ENCODE measurements around the gene WWOX.

WWOX gene

DNA sequence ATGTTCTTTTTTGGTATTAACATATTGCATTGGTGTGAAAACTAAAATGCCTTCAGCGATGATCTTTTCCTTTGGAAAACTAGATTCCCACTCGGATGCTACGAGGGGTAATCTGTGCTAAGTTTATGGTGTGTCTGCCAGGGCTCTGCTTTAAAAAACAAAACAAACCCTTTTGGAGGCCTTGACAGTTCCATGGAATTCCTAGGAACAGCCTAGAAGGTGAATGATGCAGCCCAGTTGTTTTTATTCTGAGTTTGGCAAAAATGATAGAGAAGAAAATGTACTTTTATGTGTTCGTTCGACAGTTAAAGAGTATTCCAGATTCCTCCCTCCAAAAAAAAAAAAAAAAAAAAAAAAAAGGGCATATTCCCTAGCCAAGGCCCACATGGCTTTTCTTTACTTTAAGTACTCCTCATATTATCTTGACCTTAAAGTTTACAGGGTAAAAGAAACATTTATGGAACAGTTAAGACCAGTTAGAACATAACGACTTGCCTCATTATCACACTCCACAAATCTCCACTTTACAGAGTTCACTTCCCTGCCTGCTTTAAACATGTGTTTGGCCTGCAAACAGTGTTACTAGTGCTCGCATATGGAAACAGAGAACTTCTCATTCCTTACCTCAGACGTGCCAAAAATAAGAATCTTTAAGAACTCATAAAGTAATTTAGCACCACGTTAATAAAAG, 159.1 kb downstream of the WWOX start:
- FAIRE-seq (no peak), DNase-seq (ENCODE audit: insufficient read length, low spot score) (no peak)
- TF ChIP-seq POLR2AphosphoS5 (IDR thresholded peaks at IDR 0.05; ENCODE audit: low read depth, low read length), result no peak
- TF ChIP-seq SPI1 (IDR thresholded peaks at IDR 0.05; ENCODE audit: low read depth, low read length), result no peak
- TF ChIP-seq TAF1 (IDR thresholded peaks at IDR 0.05; ENCODE audit: low read depth, low read length), result no peak
- no peak for TF ChIP-seq POLR2A (IDR thresholded peaks at IDR 0.05; ENCODE audit: low read depth, low read length)
- no peak for TF ChIP-seq PAX5 (IDR thresholded peaks at IDR 0.05; ENCODE audit: insufficient read depth, low read length, severe bottlenecking)
- no peak for TF ChIP-seq POU2F2 (IDR thresholded peaks at IDR 0.05; ENCODE audit: low read depth, low read length)

GRCh38 chr16:78259873-78260272, 160.4 kb downstream of the WWOX start:
- FAIRE-seq, result no peak
- DNase-seq (ENCODE audit: insufficient read length, low spot score), result no peak
- TF ChIP-seq TAF1 (IDR thresholded peaks at IDR 0.05; ENCODE audit: low read depth, low read length) (no peak), POLR2AphosphoS5 (IDR thresholded peaks at IDR 0.05; ENCODE audit: low read depth, low read length) (no peak), POLR2A (IDR thresholded peaks at IDR 0.05; ENCODE audit: low read depth, low read length) (no peak), PAX5 (IDR thresholded peaks at IDR 0.05; ENCODE audit: insufficient read depth, low read length, severe bottlenecking) (no peak), POU2F2 (IDR thresholded peaks at IDR 0.05; ENCODE audit: low read depth, low read length) (no peak), SPI1 (IDR thresholded peaks at IDR 0.05; ENCODE audit: low read depth, low read length) (no peak)

GRCh38 chr16:78264642-78265041, 165.2 kb downstream of the WWOX start:
- TF ChIP-seq PAX5 (IDR thresholded peaks at IDR 0.05; ENCODE audit: insufficient read depth, low read length, severe bottlenecking) (no peak), POU2F2 (IDR thresholded peaks at IDR 0.05; ENCODE audit: low read depth, low read length) (no peak), POLR2A (IDR thresholded peaks at IDR 0.05; ENCODE audit: low read depth, low read length) (no peak), SPI1 (IDR thresholded peaks at IDR 0.05; ENCODE audit: low read depth, low read length) (no peak), TAF1 (IDR thresholded peaks at IDR 0.05; ENCODE audit: low read depth, low read length) (no peak), POLR2AphosphoS5 (IDR thresholded peaks at IDR 0.05; ENCODE audit: low read depth, low read length) (no peak)
- FAIRE-seq, result no peak
- no peak for DNase-seq (ENCODE audit: insufficient read length, low spot score)

DNA sequence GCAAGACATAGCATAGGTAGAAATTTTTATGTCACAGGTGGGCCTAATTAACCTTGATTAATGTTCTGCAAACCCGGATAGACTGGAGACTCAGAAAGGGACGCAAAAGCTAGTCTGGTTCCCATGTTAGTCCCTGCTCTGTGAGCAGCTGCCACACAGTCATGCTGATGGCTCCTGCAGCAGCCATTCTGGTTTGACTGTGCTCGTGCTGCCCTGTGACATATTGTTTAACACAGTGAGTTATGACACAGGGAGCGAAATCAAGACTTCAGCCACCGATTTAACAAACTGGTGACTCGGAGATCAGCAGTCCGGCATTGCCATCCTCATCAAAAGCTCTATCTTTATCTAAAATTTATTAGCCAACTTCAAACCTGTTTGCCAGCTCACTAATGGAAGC, 169.8 kb downstream of the WWOX start:
- no peak for FAIRE-seq
- DNase-seq (ENCODE audit: insufficient read length, low spot score), result no peak
- TF ChIP-seq POU2F2 (IDR thresholded peaks at IDR 0.05; ENCODE audit: low read depth, low read length) (no peak), POLR2A (IDR thresholded peaks at IDR 0.05; ENCODE audit: low read depth, low read length) (no peak), POLR2AphosphoS5 (IDR thresholded peaks at IDR 0.05; ENCODE audit: low read depth, low read length) (no peak), SPI1 (IDR thresholded peaks at IDR 0.05; ENCODE audit: low read depth, low read length) (no peak), TAF1 (IDR thresholded peaks at IDR 0.05; ENCODE audit: low read depth, low read length) (no peak), PAX5 (IDR thresholded peaks at IDR 0.05; ENCODE audit: insufficient read depth, low read length, severe bottlenecking) (no peak)

DNA sequence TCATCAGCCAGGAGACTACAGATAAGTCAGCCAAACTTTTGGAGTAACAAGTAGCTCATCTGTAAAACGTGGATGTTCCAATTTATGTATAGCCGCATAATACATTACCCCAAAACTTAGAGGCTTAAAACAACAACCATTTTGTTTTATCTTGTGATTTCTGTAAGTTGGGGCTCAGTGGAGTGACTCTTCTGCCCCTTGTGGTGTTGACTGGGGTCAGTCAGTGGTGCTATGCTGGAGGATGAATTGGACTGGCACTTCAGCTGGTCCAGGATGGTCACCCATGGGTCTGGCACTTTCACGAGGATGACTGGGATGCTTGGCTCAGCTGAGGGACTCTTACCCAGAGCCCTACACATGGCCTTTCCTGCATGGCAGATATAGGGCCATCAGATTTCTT, 172.5 kb downstream of the WWOX start:
- FAIRE-seq, result no peak
- TF ChIP-seq PAX5 (IDR thresholded peaks at IDR 0.05; ENCODE audit: insufficient read depth, low read length, severe bottlenecking), result no peak
- TF ChIP-seq POU2F2 (IDR thresholded peaks at IDR 0.05; ENCODE audit: low read depth, low read length), result no peak
- TF ChIP-seq POLR2AphosphoS5 (IDR thresholded peaks at IDR 0.05; ENCODE audit: low read depth, low read length), result no peak
- no peak for DNase-seq (ENCODE audit: insufficient read length, low spot score)

GRCh38 chr16:78274771-78275170, 175.3 kb downstream of the WWOX start:
- FAIRE-seq, result no peak
- DNase-seq (ENCODE audit: insufficient read length, low spot score), result no peak
- TF ChIP-seq TAF1 (IDR thresholded peaks at IDR 0.05; ENCODE audit: low read depth, low read length) (no peak), POLR2AphosphoS5 (IDR thresholded peaks at IDR 0.05; ENCODE audit: low read depth, low read length) (no peak), POLR2A (IDR thresholded peaks at IDR 0.05; ENCODE audit: low read depth, low read length) (no peak), PAX5 (IDR thresholded peaks at IDR 0.05; ENCODE audit: insufficient read depth, low read length, severe bottlenecking) (no peak), SPI1 (IDR thresholded peaks at IDR 0.05; ENCODE audit: low read depth, low read length) (no peak), POU2F2 (IDR thresholded peaks at IDR 0.05; ENCODE audit: low read depth, low read length) (no peak)

DNA sequence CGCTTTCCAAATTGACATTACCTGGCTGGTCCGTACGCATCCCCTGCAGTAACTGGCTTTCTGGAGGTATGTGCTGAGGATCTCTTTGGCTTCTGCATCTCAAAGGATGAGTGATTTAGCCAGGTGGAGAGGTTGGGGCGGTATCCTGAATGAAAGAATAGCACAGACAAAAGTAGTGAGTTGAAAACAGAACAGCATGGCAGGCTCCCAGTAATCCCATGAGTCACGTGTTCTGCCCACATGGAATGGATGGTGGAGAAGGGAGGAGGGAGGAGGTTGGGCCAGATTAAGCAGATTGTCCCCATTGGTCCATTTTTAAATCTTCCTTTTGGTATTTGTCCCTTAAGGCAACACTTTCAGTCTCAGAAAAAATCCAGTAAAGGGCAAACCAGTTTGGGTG, 176.0 kb downstream of the WWOX start:
- FAIRE-seq (no peak), DNase-seq (ENCODE audit: insufficient read length, low spot score) (no peak)
- no peak for TF ChIP-seq SPI1 (IDR thresholded peaks at IDR 0.05; ENCODE audit: low read depth, low read length)
- TF ChIP-seq TAF1 (IDR thresholded peaks at IDR 0.05; ENCODE audit: low read depth, low read length), result no peak
- no peak for TF ChIP-seq PAX5 (IDR thresholded peaks at IDR 0.05; ENCODE audit: insufficient read depth, low read length, severe bottlenecking)
- TF ChIP-seq POLR2A (IDR thresholded peaks at IDR 0.05; ENCODE audit: low read depth, low read length), result no peak
- no peak for TF ChIP-seq POU2F2 (IDR thresholded peaks at IDR 0.05; ENCODE audit: low read depth, low read length)
- no peak for TF ChIP-seq POLR2AphosphoS5 (IDR thresholded peaks at IDR 0.05; ENCODE audit: low read depth, low read length)

GRCh38 chr16:78277321-78278055, 178.0 kb downstream of the WWOX start:
- TF ChIP-seq SPI1 (IDR thresholded peaks at IDR 0.05; ENCODE audit: low read depth, low read length) (no peak), POLR2A (IDR thresholded peaks at IDR 0.05; ENCODE audit: low read depth, low read length) (no peak), TAF1 (IDR thresholded peaks at IDR 0.05; ENCODE audit: low read depth, low read length) (no peak), POU2F2 (IDR thresholded peaks at IDR 0.05; ENCODE audit: low read depth, low read length) (no peak), POLR2AphosphoS5 (IDR thresholded peaks at IDR 0.05; ENCODE audit: low read depth, low read length) (no peak), PAX5 (IDR thresholded peaks at IDR 0.05; ENCODE audit: insufficient read depth, low read length, severe bottlenecking) (no peak)
- DNase-seq (ENCODE audit: insufficient read length, low spot score) (no peak), FAIRE-seq (no peak)

- TF ChIP-seq PAX5 (IDR thresholded peaks at IDR 0.05; ENCODE audit: insufficient read depth, low read length, severe bottlenecking) (no peak), POLR2AphosphoS5 (IDR thresholded peaks at IDR 0.05; ENCODE audit: low read depth, low read length) (no peak), POU2F2 (IDR thresholded peaks at IDR 0.05; ENCODE audit: low read depth, low read length) (no peak), TAF1 (IDR thresholded peaks at IDR 0.05; ENCODE audit: low read depth, low read length) (no peak), POLR2A (IDR thresholded peaks at IDR 0.05; ENCODE audit: low read depth, low read length) (no peak), SPI1 (IDR thresholded peaks at IDR 0.05; ENCODE audit: low read depth, low read length) (no peak)
- no peak for DNase-seq (ENCODE audit: insufficient read length, low spot score)
- FAIRE-seq, result no peak
Measured at GRCh38 chr16:78278056-78278450, 178.6 kb downstream of the WWOX start.

Measured in GM12891 (cell line).